Keratinocyte (primary cell): ENCODE measurements around the gene SFXN3. TPM values are rescaled to one million over a fixed set of nuclear protein-coding genes. Genes with fewer than 3 reads are reported as not detected.

ENCODE experiments used
- DNase-seq: peaks from one replicate; pipeline ENCODE4 v3.0.0-alpha.2; 2011; ENCODE audit warnings: low read depth, missing footprints, low spot score
- FAIRE-seq: peaks from 2 replicates; lab custom pipeline; 2011; peaks lifted over from hg19 to GRCh38; lab: Jason Lieb, UNC
- H2AFZ ChIP-seq: 2 replicates; pipeline ENCODE4 v1.6.0; 2012; ENCODE audit warnings: low read length, control low read depth, inconsistent platforms; ENCODE audit not compliant: control insufficient read depth
- H3K27ac ChIP-seq: 2 replicates; pipeline ENCODE4 v1.5.1; 2011; ENCODE audit warnings: low read length; ENCODE audit not compliant: control insufficient read depth, insufficient read depth
- H3K27me3 ChIP-seq: 3 replicates; pipeline ENCODE4 v1.6.0; 2011; ENCODE audit warnings: low read length; ENCODE audit not compliant: control insufficient read depth, insufficient read depth; ENCODE audit errors: extremely low read depth
- H3K36me3 ChIP-seq, 2 experiments: 2 replicates in 1 of 2; 3 replicates in 1 of 2; pipeline ENCODE4 v1.5.1; 2011; ENCODE audit warnings: low read length in 2 of 2, mild to moderate bottlenecking in 1 of 2; ENCODE audit not compliant: control insufficient read depth in 2 of 2, insufficient read depth in 2 of 2; ENCODE audit errors: extremely low read depth in 1 of 2
- H3K4me1 ChIP-seq: 3 replicates; pipeline ENCODE4 v1.5.1; 2011; ENCODE audit warnings: low read length; ENCODE audit not compliant: control insufficient read depth, insufficient read depth; ENCODE audit errors: extremely low read depth
- H3K4me2 ChIP-seq: 3 replicates; pipeline ENCODE4 v1.6.0; 2011; ENCODE audit warnings: low read depth, low read length; ENCODE audit not compliant: control insufficient read depth, insufficient read depth; ENCODE audit errors: extremely low read depth
- H3K4me3 ChIP-seq, 3 experiments: fragments of 200-600 bp in 1 of 3; sonication (generic) in 1 of 3; 2 replicates in 2 of 3; 3 replicates in 1 of 3; pipeline ENCODE4 v1.5.1; 2011 to 2016; ENCODE audit warnings: low read length in 3 of 3, mild to moderate bottlenecking in 3 of 3, control low read depth in 2 of 3, inconsistent platforms in 1 of 3, low read depth in 1 of 3, mixed read lengths in 1 of 3, mixed run types in 1 of 3, moderate library complexity in 1 of 3; ENCODE audit not compliant: control insufficient read depth in 2 of 3, insufficient read depth in 2 of 3; ENCODE audit errors: extremely low read depth in 1 of 3
- H3K79me2 ChIP-seq: 2 replicates; pipeline ENCODE4 v1.6.0; 2012; ENCODE audit warnings: low read length; ENCODE audit not compliant: control insufficient read depth, insufficient read depth
- H3K9ac ChIP-seq: 3 replicates; pipeline ENCODE4 v1.6.0; 2011; ENCODE audit warnings: low read length; ENCODE audit not compliant: control insufficient read depth, insufficient read depth; ENCODE audit errors: extremely low read depth
- H3K9me1 ChIP-seq: 3 replicates; pipeline ENCODE4 v1.6.0; 2011; ENCODE audit warnings: low read length; ENCODE audit not compliant: control insufficient read depth, insufficient read depth; ENCODE audit errors: extremely low read depth
- H3K9me3 ChIP-seq: 2 replicates; pipeline ENCODE4 v1.5.1; 2012; ENCODE audit warnings: low read depth, low read length; ENCODE audit not compliant: control insufficient read depth
- H4K20me1 ChIP-seq: 3 replicates; pipeline ENCODE4 v1.6.0; 2011; ENCODE audit warnings: low read length; ENCODE audit not compliant: control insufficient read depth, insufficient read depth; ENCODE audit errors: extremely low read depth
- CTCF ChIP-seq, 3 experiments: IDR thresholded peaks in 1 of 3; conservative IDR thresholded peaks in 1 of 3; optimal IDR thresholded peaks in 1 of 3; 2 replicates in 2 of 3; 3 replicates in 1 of 3; pipeline versions ENCODE3 to v1.5.1; 2011; ENCODE audit warnings: low read length in 3 of 3, mild to moderate bottlenecking in 3 of 3, moderate library complexity in 2 of 3, control low read depth in 1 of 3, inconsistent platforms in 1 of 3; ENCODE audit not compliant: insufficient read depth in 2 of 3; ENCODE audit errors: extremely low read depth in 1 of 3
- EZH2 ChIP-seq: IDR thresholded peaks from one replicate; pipeline ENCODE4 v1.6.1; 2012; ENCODE audit warnings: inconsistent platforms, mild to moderate bottlenecking, low read length, moderate library complexity
- dilution Hi-C: fragments of 300-500 bp; cut with MboI; formaldehyde crosslinking; loops from one replicate; pipeline ENCODE4 v1.7.0; 2020; ENCODE audit warnings: low sequenced_read_pairs; ENCODE audit not compliant: extremely low pct_ligation_motif_present
- polyA plus RNA-seq, 5 experiments: library from polyadenylated mRNA; depleted of rRNA in 3 of 5; stranded (reverse) in 3 of 5; stranded (forward) in 1 of 5; unstranded in 1 of 5; fragments of >200 nt; gene quantifications; 1 replicate in 1 of 5; 2 replicates in 3 of 5; 3 replicates in 1 of 5; pipeline versions ENCODE4 v1.2.1 to v1.2.3, GENCODE V29; 2011 to 2012; ENCODE audit warnings: missing spikeins in 2 of 5, low read depth in 1 of 5, low replicate concordance in 1 of 5

The SFXN3 gene
- polyA plus RNA-seq, 1 donor (not counting 4 experiments of a cell fraction or from before 2014, with no cell fraction given) = 77.0 TPM

- H3K36me3 ChIP-seq = peaks cover 15 to 26% of the 10 kb centered on the region in 2 experiments
- no peak overlapping the region for H3K27ac ChIP-seq
These were observed 24.4 kb upstream of the SFXN3 start for GRCh38 chr10:101006593-101007098.

GRCh38 chr10:101007099-101007711 lies 23.8 kb upstream of the SFXN3 start:
- Histone ChIP-seq H3K27ac (no peak overlapping the region), H4K20me1 (no peaks in the 10 kb centered on the region), H2AFZ (no peak overlapping the region), H3K4me1 (peaks cover 8% of the 10 kb centered on the region), H3K9me3 (no peaks in the 10 kb centered on the region), H3K4me2 (no peak overlapping the region), H3K79me2 (peaks cover 6% of the 10 kb centered on the region), H3K9ac (no peak overlapping the region), H3K27me3 (no peaks in the 10 kb centered on the region), H3K9me1 (no peaks in the 10 kb centered on the region), H3K36me3 (peaks cover 15 to 26% of the 10 kb centered on the region in 2 experiments), H3K4me3 (no peak overlapping the region)
- FAIRE-seq = no peak
- TF ChIP-seq CTCF (optimal IDR thresholded peaks at IDR 0.05 in 1 of 3, IDR thresholded peaks at IDR 0.05 in 1 of 3, conservative IDR thresholded peaks at IDR 0.05 in 1 of 3; ENCODE audit: extremely low read depth in 1 of 3, insufficient read depth in 2 of 3, low read length in 3 of 3) (no peak), EZH2 (no peak)
- no peak for DNase-seq
- dilution Hi-C loops = no loop called here

More at GRCh38 chr10:101006593-101007098, 24.4 kb upstream of the SFXN3 start:
- Histone ChIP-seq H3K79me2 (peaks cover 10% of the 10 kb centered on the region), H3K4me3 (no peak overlapping the region), H3K9ac (no peak overlapping the region), H2AFZ (no peak overlapping the region), H3K9me1 (no peaks in the 10 kb centered on the region), H3K4me1 (peaks cover 7% of the 10 kb centered on the region), H3K9me3 (no peaks in the 10 kb centered on the region), H3K4me2 (no peak overlapping the region), H3K27me3 (no peaks in the 10 kb centered on the region), H4K20me1 (no peaks in the 10 kb centered on the region)
- TF ChIP-seq EZH2 (no peak), CTCF (optimal IDR thresholded peaks at IDR 0.05 in 1 of 3, IDR thresholded peaks at IDR 0.05 in 1 of 3, conservative IDR thresholded peaks at IDR 0.05 in 1 of 3; ENCODE audit: extremely low read depth in 1 of 3, insufficient read depth in 2 of 3, low read length in 3 of 3) (no peak)
- FAIRE-seq (no peak), DNase-seq (no peak)
- dilution Hi-C loops = no loop called here
